H1 (cell line): ENCODE data around the gene PHF3. TPM values are rescaled to one million over a fixed set of nuclear protein-coding genes. Genes with fewer than 3 reads are reported as not detected.

ENCODE experiments used
- CTCF ChIA-PET: fragments of 300-600 bp; sonication (Branson Sonifier 250); formaldehyde crosslinking; loops from one replicate; lab custom pipeline; 2021; ENCODE audit not compliant: partially characterized antibody; lab: Charles Lee
- POLR2A ChIA-PET: fragments of 300-600 bp; sonication (Branson Sonifier 250); formaldehyde crosslinking; loops from one replicate; lab custom pipeline; 2021; ENCODE audit warnings: inconsistent platforms; ENCODE audit not compliant: partially characterized antibody; lab: Charles Lee
- DNase-seq, 2 experiments: peaks; one replicate each; pipeline versions ENCODE4 v3.0.0 to v3.0.0-alpha.2; 2010 to 2022; ENCODE audit warnings: low spot score in 2 of 2, low read depth in 1 of 2, mixed read lengths in 1 of 2
- FAIRE-seq: peaks from 2 replicates; lab custom pipeline; 2011; peaks lifted over from hg19 to GRCh38; lab: Jason Lieb, UNC
- H2AFZ ChIP-seq: 2 replicates; pipeline ENCODE4 v1.8.1; 2012; ENCODE audit warnings: low read length, inconsistent platforms
- H2AK5ac ChIP-seq: 2 replicates; pipeline ENCODE4 v1.6.1; 2013; ENCODE audit warnings: low read depth, low read length
- H2BK120ac ChIP-seq: replicated peaks from 2 replicates; pipeline ENCODE3; 2013; ENCODE audit warnings: low read depth, low read length, inconsistent platforms
- H2BK12ac ChIP-seq: 2 replicates; pipeline ENCODE4 v1.6.1; 2013; ENCODE audit warnings: low read depth, low read length
- H2BK15ac ChIP-seq: 2 replicates; pipeline ENCODE4 v1.6.1; 2013; ENCODE audit warnings: low read length
- H2BK20ac ChIP-seq: 2 replicates; pipeline ENCODE4 v1.6.1; 2013; ENCODE audit warnings: low read length
- H2BK5ac ChIP-seq: 2 replicates; pipeline ENCODE4 v1.6.1; 2013; ENCODE audit warnings: low read depth, low read length
- H3K14ac ChIP-seq: 2 replicates; pipeline ENCODE4 v1.6.1; 2013; ENCODE audit warnings: inconsistent platforms; ENCODE audit not compliant: insufficient read length
- H3K18ac ChIP-seq: 2 replicates; pipeline ENCODE4 v1.6.1; 2013; ENCODE audit warnings: low read length; ENCODE audit errors: extremely low read depth
- H3K23ac ChIP-seq: 2 replicates; pipeline ENCODE4 v1.6.1; 2013; ENCODE audit warnings: inconsistent platforms; ENCODE audit not compliant: insufficient read length
- H3K23me2 ChIP-seq: 2 replicates; pipeline ENCODE4 v1.6.1; 2013; ENCODE audit warnings: low read depth, low read length
- H3K27ac ChIP-seq: 2 replicates; pipeline ENCODE4 v1.6.1; 2011; ENCODE audit warnings: low read depth, low read length, inconsistent platforms
- H3K27me3 ChIP-seq, 4 experiments: replicated peaks in 1 of 4; 1 replicate in 1 of 4; 2 replicates in 3 of 4; pipeline versions ENCODE4 v1.6.1 to v1.8.1; 2011 to 2013; ENCODE audit warnings: low read length in 3 of 4, mild to moderate bottlenecking in 3 of 4, inconsistent platforms in 2 of 4, mixed read lengths in 2 of 4, moderate library complexity in 1 of 4; ENCODE audit not compliant: control insufficient read depth in 3 of 4, insufficient read depth in 3 of 4; ENCODE audit errors: extremely low read depth in 1 of 4
- H3K36me3 ChIP-seq, 4 experiments: 2 replicates each; pipeline versions ENCODE4 v1.6.1 to v1.8.1; 2011 to 2013; ENCODE audit warnings: mild to moderate bottlenecking in 4 of 4, low read length in 3 of 4, moderate library complexity in 2 of 4, control low read depth in 1 of 4, inconsistent platforms in 1 of 4; ENCODE audit not compliant: insufficient read depth in 4 of 4, control insufficient read depth in 2 of 4
- H3K4ac ChIP-seq: replicated peaks from 2 replicates; pipeline ENCODE3; 2013; ENCODE audit warnings: low read length, low read depth, mixed read lengths, inconsistent platforms; ENCODE audit not compliant: insufficient read length
- H3K4me1 ChIP-seq, 4 experiments: replicated peaks in 1 of 4; 1 replicate in 1 of 4; 2 replicates in 3 of 4; pipeline versions ENCODE4 v1.6.1 to v1.8.1; 2011 to 2013; ENCODE audit warnings: low read length in 3 of 4, inconsistent platforms in 2 of 4, mixed read lengths in 1 of 4; ENCODE audit not compliant: insufficient read depth in 4 of 4, control insufficient read depth in 3 of 4
- H3K4me2 ChIP-seq, 2 experiments: 2 replicates each; pipeline versions ENCODE4 v1.6.1 to v1.8.1; 2011 to 2013; ENCODE audit warnings: low read depth in 2 of 2, low read length in 2 of 2, control low read depth in 1 of 2, inconsistent platforms in 1 of 2, mild to moderate bottlenecking in 1 of 2; ENCODE audit not compliant: insufficient read depth in 1 of 2
- H3K4me3 ChIP-seq, 4 experiments: fragments of 200-600, 300-600 bp in 1 of 4; sonication (generic), shearing (Covaris generic), sonication (Bioruptor Twin) in 1 of 4; 2 replicates each; pipeline versions ENCODE4 v1.5.1 to v1.8.1; 2011 to 2016; ENCODE audit warnings: low read length in 4 of 4, low read depth in 3 of 4, control low read depth in 2 of 4, inconsistent platforms in 2 of 4, mild to moderate bottlenecking in 2 of 4, mixed read lengths in 1 of 4, moderate library complexity in 1 of 4; ENCODE audit not compliant: insufficient read depth in 2 of 4; ENCODE audit errors: extremely low read depth in 1 of 4
- H3K56ac ChIP-seq: replicated peaks from 2 replicates; pipeline ENCODE3; 2013; ENCODE audit warnings: low read depth, mild to moderate bottlenecking, mixed read lengths, low read length, inconsistent platforms; ENCODE audit not compliant: insufficient read length
- H3K79me1 ChIP-seq: 2 replicates; pipeline ENCODE4 v1.6.1; 2013; ENCODE audit warnings: low read depth, low read length, control low read depth
- H3K79me2 ChIP-seq, 2 experiments: 2 replicates each; pipeline versions ENCODE4 v1.6.1 to v1.8.1; 2012 to 2013; ENCODE audit warnings: low read length in 2 of 2, mild to moderate bottlenecking in 2 of 2, inconsistent platforms in 1 of 2; ENCODE audit not compliant: insufficient read depth in 2 of 2, control insufficient read depth in 1 of 2
- H3K9ac ChIP-seq, 4 experiments: replicated peaks in 1 of 4; 1 replicate in 1 of 4; 2 replicates in 3 of 4; pipeline versions ENCODE4 v1.6.1 to v1.8.1; 2011 to 2013; ENCODE audit warnings: low read depth in 3 of 4, low read length in 3 of 4, control low read depth in 2 of 4, mild to moderate bottlenecking in 2 of 4, moderate library complexity in 2 of 4, inconsistent platforms in 1 of 4; ENCODE audit errors: extremely low read depth in 1 of 4
- H3K9me3 ChIP-seq, 2 experiments: 2 replicates each; pipeline versions ENCODE4 v1.6.1 to v1.8.1; 2012 to 2013; ENCODE audit warnings: mild to moderate bottlenecking in 2 of 2, moderate library complexity in 2 of 2, control low read depth in 1 of 2, inconsistent platforms in 1 of 2, low read depth in 1 of 2, low read length in 1 of 2, mixed read lengths in 1 of 2; ENCODE audit not compliant: insufficient read depth in 2 of 2
- H4K20me1 ChIP-seq, 2 experiments: replicated peaks in 1 of 2; 2 replicates each; pipeline versions ENCODE3 to v1.8.1; 2011 to 2013; ENCODE audit warnings: inconsistent platforms in 2 of 2, low read length in 2 of 2, mild to moderate bottlenecking in 1 of 2; ENCODE audit not compliant: insufficient read depth in 2 of 2, control insufficient read depth in 1 of 2
- H4K5ac ChIP-seq: 2 replicates; pipeline ENCODE4 v1.6.1; 2013; ENCODE audit warnings: low read length, low read depth, mixed read lengths, inconsistent platforms; ENCODE audit not compliant: insufficient read length
- H4K8ac ChIP-seq: 2 replicates; pipeline ENCODE4 v1.8.0; 2013; ENCODE audit warnings: mild to moderate bottlenecking, moderate library complexity, low read length, inconsistent platforms; ENCODE audit not compliant: insufficient read depth; ENCODE audit errors: extremely low read depth
- H4K91ac ChIP-seq: replicated peaks from 2 replicates; pipeline ENCODE3; 2013; ENCODE audit warnings: low read length, mixed read lengths, inconsistent platforms; ENCODE audit not compliant: insufficient read length
- CEBPB ChIP-seq: IDR thresholded peaks from 2 replicates; pipeline ENCODE4 v1.6.1; 2012; ENCODE audit warnings: low read depth, low read length
- EZH2 ChIP-seq: fragments of 200-600 bp; sonication (generic); IDR thresholded peaks from 2 replicates; pipeline ENCODE4 v1.7.1; 2012; ENCODE audit warnings: low read depth, mild to moderate bottlenecking, moderate library complexity, low read length, inconsistent platforms; ENCODE audit not compliant: severe bottlenecking
- POLR2A ChIP-seq, 2 experiments: IDR thresholded peaks; 1 replicate in 1 of 2; 2 replicates in 1 of 2; pipeline ENCODE4 v1.6.1; 2011; ENCODE audit warnings: low read depth in 2 of 2, low read length in 2 of 2, mild to moderate bottlenecking in 2 of 2; ENCODE audit errors: control extremely low read depth in 1 of 2
- SP1 ChIP-seq: IDR thresholded peaks from 2 replicates; pipeline ENCODE4 v1.6.1; 2011; ENCODE audit warnings: low read depth, low read length
- polyA plus RNA-seq, 7 experiments: library from polyadenylated mRNA; depleted of rRNA in 3 of 7; stranded (reverse) in 5 of 7; unstranded in 2 of 7; fragments of >200 nt in 5 of 7; fragments of 200-250 nt in 2 of 7; gene quantifications; 1 replicate in 5 of 7; 2 replicates in 1 of 7; 4 replicates in 1 of 7; pipeline versions ENCODE4 v1.2.1 to v1.2.3, GENCODE V29; 2011 to 2013; ENCODE audit warnings: missing spikeins in 2 of 7, mixed read lengths in 2 of 7
- total RNA-seq: library from RNA; stranded (reverse); fragmentation: NEBNext Ultra II Directional; extraction: Animal tissue kit (Norgen Biotek cat#: 25700); gene quantifications from 2 replicates; pipeline ENCODE4 v1.2.1, GENCODE V29; 2021

Gene PHF3
- total and polyA plus RNA-seq, 2 of the 8 experiments (the other 6 are each of a cell fraction or from before 2014, with no cell fraction given): 10.1 to 69.3 TPM

- H3K9me3 ChIP-seq: no peaks in the 10 kb centered on the region
- peaks cover 10 to 100% of the 10 kb centered on the region in 2 experiments for H3K79me2 ChIP-seq
- no peaks in the 10 kb centered on the region for H3K27me3 ChIP-seq
- POLR2A ChIA-PET: no interaction called here
- H2BK5ac ChIP-seq: no peak overlapping the region
- CTCF ChIA-PET: interaction anchor here (0.7 to 1.1 kb wide), 2 partner anchors 21 to 297 kb away, joined by 3 to 4 read pairs; no protein-coding TSS in a partner anchor
- H3K4me2 ChIP-seq: no peak overlapping the region
- H3K23me2 ChIP-seq: no peaks in the 10 kb centered on the region
- H3K36me3 ChIP-seq: peaks cover 0 to 5% (median 1%) of the 10 kb centered on the region in 4 experiments; a peak in 1 of 8 replicates
- H2BK20ac ChIP-seq: no peak overlapping the region
- H4K5ac ChIP-seq: no peak overlapping the region
- no peak overlapping the region for H4K91ac ChIP-seq
- no peak overlapping the region for H2BK15ac ChIP-seq
- no peak overlapping the region for H3K4me3 ChIP-seq
- no peaks in the 10 kb centered on the region; the same call in 1 of the 2 replicates for H3K79me1 ChIP-seq
- no peak overlapping the region for H3K23ac ChIP-seq
- no peak overlapping the region for H2AK5ac ChIP-seq
- no peak overlapping the region for H3K18ac ChIP-seq
- H4K20me1 ChIP-seq: peaks cover 1 to 14% of the 10 kb centered on the region in 2 experiments
- no peaks in the 10 kb centered on the region for H3K4me1 ChIP-seq
- no peak overlapping the region for H3K14ac ChIP-seq
- no peak for DNase-seq
- H2AFZ ChIP-seq: no peak overlapping the region
- no peak overlapping the region for H3K56ac ChIP-seq
- H4K8ac ChIP-seq: no peak overlapping the region
- no peak overlapping the region for H2BK120ac ChIP-seq
- no peak overlapping the region for H2BK12ac ChIP-seq
- no peak overlapping the region for H3K9ac ChIP-seq
- no peak overlapping the region for H3K27ac ChIP-seq
- H3K4ac ChIP-seq: no peak overlapping the region
- no peak for FAIRE-seq
- TF ChIP-seq POLR2A (IDR thresholded peaks at IDR 0.05; ENCODE audit: control extremely low read depth in 1 of 2, low read depth in 2 of 2, low read length in 2 of 2) (no peak), CEBPB (no peak), SP1 (no peak), EZH2 (no peak)
Measured at GRCh38 chr6:63649847-63650265, 14.3 kb downstream of the PHF3 start.
